SK-N-SH (cell line): ENCODE measurements around the gene TMEM120B.

ENCODE experiments used
- EP300 ChIP-seq, 2 experiments: IDR thresholded peaks; 2 replicates each; pipeline versions ENCODE4 v1.4.0 to v1.6.1; 2012; ENCODE audit warnings: borderline replicate concordance in 1 of 2, low read depth in 1 of 2, low read length in 1 of 2
- GABPA ChIP-seq: IDR thresholded peaks from 2 replicates; pipeline ENCODE4 v1.4.0; 2012; ENCODE audit warnings: low read depth, mild to moderate bottlenecking
- JUND ChIP-seq: IDR thresholded peaks from 2 replicates; pipeline ENCODE4 v1.4.0; 2012
- NRF1 ChIP-seq: IDR thresholded peaks from 2 replicates; pipeline ENCODE4 v1.6.1; 2012; ENCODE audit warnings: low read depth, mild to moderate bottlenecking, low read length
- TF ChIP-seq, protein P1 (sequence below): fragments of 200-600 bp; sonication (generic); IDR thresholded peaks from 2 replicates; pipeline ENCODE4 v1.6.1; 2017; ENCODE audit warnings: antibody characterized with exemption, mild to moderate bottlenecking, moderate library complexity
- TF ChIP-seq, protein P2 (sequence below): IDR thresholded peaks from 2 replicates; pipeline ENCODE4 v1.6.1; 2012; ENCODE audit warnings: mild to moderate bottlenecking, low read depth, low read length, moderate library complexity
- TF ChIP-seq, protein P3 (sequence below): IDR thresholded peaks from 2 replicates; pipeline ENCODE4 v1.4.0; 2012; ENCODE audit warnings: low read depth
- TF ChIP-seq, protein P4 (sequence below): fragments of 150-350 bp; IDR thresholded peaks from 2 replicates; pipeline ENCODE4 v1.6.1; 2017; ENCODE audit warnings: antibody characterized with exemption, low read length, low read depth, borderline replicate concordance

GRCh38 chr12:121779422-121779895 lies 66.9 kb downstream of the TMEM120B start:
- TF ChIP-seq, protein P1, sequence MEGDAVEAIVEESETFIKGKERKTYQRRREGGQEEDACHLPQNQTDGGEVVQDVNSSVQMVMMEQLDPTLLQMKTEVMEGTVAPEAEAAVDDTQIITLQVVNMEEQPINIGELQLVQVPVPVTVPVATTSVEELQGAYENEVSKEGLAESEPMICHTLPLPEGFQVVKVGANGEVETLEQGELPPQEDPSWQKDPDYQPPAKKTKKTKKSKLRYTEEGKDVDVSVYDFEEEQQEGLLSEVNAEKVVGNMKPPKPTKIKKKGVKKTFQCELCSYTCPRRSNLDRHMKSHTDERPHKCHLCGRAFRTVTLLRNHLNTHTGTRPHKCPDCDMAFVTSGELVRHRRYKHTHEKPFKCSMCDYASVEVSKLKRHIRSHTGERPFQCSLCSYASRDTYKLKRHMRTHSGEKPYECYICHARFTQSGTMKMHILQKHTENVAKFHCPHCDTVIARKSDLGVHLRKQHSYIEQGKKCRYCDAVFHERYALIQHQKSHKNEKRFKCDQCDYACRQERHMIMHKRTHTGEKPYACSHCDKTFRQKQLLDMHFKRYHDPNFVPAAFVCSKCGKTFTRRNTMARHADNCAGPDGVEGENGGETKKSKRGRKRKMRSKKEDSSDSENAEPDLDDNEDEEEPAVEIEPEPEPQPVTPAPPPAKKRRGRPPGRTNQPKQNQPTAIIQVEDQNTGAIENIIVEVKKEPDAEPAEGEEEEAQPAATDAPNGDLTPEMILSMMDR, result no peak
- TF ChIP-seq, protein P2, sequence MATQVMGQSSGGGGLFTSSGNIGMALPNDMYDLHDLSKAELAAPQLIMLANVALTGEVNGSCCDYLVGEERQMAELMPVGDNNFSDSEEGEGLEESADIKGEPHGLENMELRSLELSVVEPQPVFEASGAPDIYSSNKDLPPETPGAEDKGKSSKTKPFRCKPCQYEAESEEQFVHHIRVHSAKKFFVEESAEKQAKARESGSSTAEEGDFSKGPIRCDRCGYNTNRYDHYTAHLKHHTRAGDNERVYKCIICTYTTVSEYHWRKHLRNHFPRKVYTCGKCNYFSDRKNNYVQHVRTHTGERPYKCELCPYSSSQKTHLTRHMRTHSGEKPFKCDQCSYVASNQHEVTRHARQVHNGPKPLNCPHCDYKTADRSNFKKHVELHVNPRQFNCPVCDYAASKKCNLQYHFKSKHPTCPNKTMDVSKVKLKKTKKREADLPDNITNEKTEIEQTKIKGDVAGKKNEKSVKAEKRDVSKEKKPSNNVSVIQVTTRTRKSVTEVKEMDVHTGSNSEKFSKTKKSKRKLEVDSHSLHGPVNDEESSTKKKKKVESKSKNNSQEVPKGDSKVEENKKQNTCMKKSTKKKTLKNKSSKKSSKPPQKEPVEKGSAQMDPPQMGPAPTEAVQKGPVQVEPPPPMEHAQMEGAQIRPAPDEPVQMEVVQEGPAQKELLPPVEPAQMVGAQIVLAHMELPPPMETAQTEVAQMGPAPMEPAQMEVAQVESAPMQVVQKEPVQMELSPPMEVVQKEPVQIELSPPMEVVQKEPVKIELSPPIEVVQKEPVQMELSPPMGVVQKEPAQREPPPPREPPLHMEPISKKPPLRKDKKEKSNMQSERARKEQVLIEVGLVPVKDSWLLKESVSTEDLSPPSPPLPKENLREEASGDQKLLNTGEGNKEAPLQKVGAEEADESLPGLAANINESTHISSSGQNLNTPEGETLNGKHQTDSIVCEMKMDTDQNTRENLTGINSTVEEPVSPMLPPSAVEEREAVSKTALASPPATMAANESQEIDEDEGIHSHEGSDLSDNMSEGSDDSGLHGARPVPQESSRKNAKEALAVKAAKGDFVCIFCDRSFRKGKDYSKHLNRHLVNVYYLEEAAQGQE, result no peak
- TF ChIP-seq GABPA (no peak), EP300 (IDR thresholded peaks at IDR 0.05; ENCODE audit: borderline replicate concordance in 1 of 2, low read depth in 1 of 2, low read length in 1 of 2) (no peak), JUND (no peak), NRF1 (no peak)
- TF ChIP-seq, protein P3, sequence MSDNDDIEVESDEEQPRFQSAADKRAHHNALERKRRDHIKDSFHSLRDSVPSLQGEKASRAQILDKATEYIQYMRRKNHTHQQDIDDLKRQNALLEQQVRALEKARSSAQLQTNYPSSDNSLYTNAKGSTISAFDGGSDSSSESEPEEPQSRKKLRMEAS, result no peak
- TF ChIP-seq, protein P4, sequence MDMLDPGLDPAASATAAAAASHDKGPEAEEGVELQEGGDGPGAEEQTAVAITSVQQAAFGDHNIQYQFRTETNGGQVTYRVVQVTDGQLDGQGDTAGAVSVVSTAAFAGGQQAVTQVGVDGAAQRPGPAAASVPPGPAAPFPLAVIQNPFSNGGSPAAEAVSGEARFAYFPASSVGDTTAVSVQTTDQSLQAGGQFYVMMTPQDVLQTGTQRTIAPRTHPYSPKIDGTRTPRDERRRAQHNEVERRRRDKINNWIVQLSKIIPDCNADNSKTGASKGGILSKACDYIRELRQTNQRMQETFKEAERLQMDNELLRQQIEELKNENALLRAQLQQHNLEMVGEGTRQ, result no peak
